BJ (cell line): Measurements from ENCODE around the gene NOG. TPM values are rescaled to one million over a fixed set of nuclear protein-coding genes. Genes with fewer than 3 reads are reported as not detected.
A peak's percentile ranks its signal among the peaks of the same experiment; 100 is the strongest.

Experiments
- CTCF ChIA-PET: fragments of 350-600 bp; formaldehyde crosslinking; extraction: SDS; loops from one replicate; lab custom pipeline; 2021; ENCODE audit warnings: antibody characterized with exemption, inconsistent platforms; lab: Yijun Ruan, JAX
- POLR2A ChIA-PET: fragments of 300-600 bp; sonication (Branson Sonifier 250); formaldehyde crosslinking; extraction: SDS; loops from one replicate; lab custom pipeline; 2021; ENCODE audit warnings: antibody characterized with exemption; lab: Charles Lee
- DNase-seq: peaks from one replicate; pipeline ENCODE4 v3.0.0-alpha.2; 2011; ENCODE audit warnings: low read depth
- H3K27me3 ChIP-seq: 2 replicates; pipeline ENCODE4 v1.6.0; 2011; ENCODE audit warnings: low read length; ENCODE audit not compliant: control insufficient read depth, insufficient read depth
- H3K36me3 ChIP-seq: 2 replicates; pipeline ENCODE4 v1.5.1; 2011; ENCODE audit warnings: low read length; ENCODE audit not compliant: control insufficient read depth, insufficient read depth
- H3K4me3 ChIP-seq: 2 replicates; pipeline ENCODE4 v1.5.1; 2011; ENCODE audit warnings: low read depth, mild to moderate bottlenecking, control low read depth, low read length
- CTCF ChIP-seq: IDR thresholded peaks from 2 replicates; pipeline ENCODE4 v1.5.1; 2011; ENCODE audit warnings: low read depth, mild to moderate bottlenecking, control low read depth, inconsistent platforms, low read length, moderate library complexity; ENCODE audit not compliant: insufficient read depth
- polyA plus RNA-seq: library from polyadenylated mRNA; depleted of rRNA; stranded (reverse); fragments of >200 nt; gene quantifications from 2 replicates; pipeline ENCODE4 v1.2.3, GENCODE V29; 2011

The NOG gene
- polyA plus RNA-seq, 1 experiment, result 0.49 TPM

GRCh38 chr17:56596691-56597494, 3.4 kb downstream of the NOG start:
- H3K36me3 ChIP-seq, result no peaks in the 10 kb centered on the region
- H3K4me3 ChIP-seq, result peak overlapping the region; percentile 36
- ChIA-PET POLR2A (interaction anchor here (0.6 kb wide), 1 partner anchor 963 kb away, joined by 3 read pairs; no protein-coding TSS in a partner anchor), CTCF (interaction anchor here (0.6 to 12.8 kb wide), 5 partner anchors 71 to 982 kb away, joined by 3 to 274 read pairs (median 4); no protein-coding TSS in a partner anchor)
- peaks cover 1% of the 10 kb centered on the region; the same call in 1 of the 2 replicates for H3K27me3 ChIP-seq
- no peak for TF ChIP-seq CTCF
- no peak for DNase-seq

- H3K27me3 ChIP-seq, result no peaks in the 10 kb centered on the region
- ChIA-PET POLR2A (interaction anchor here (0.6 kb wide), 1 partner anchor 962 kb away, joined by 3 read pairs; no protein-coding TSS in a partner anchor), CTCF (interaction anchor here (1.0 to 12.8 kb wide), 2 partner anchors 117 to 184 kb away, joined by 4 to 274 read pairs; no protein-coding TSS in a partner anchor)
- peak overlapping the region; percentile 36 for H3K4me3 ChIP-seq
- H3K36me3 ChIP-seq, result no peaks in the 10 kb centered on the region
- DNase-seq, result no peak
- TF ChIP-seq CTCF, result no peak
Measured at GRCh38 chr17:56597495-56597990, 4.0 kb downstream of the NOG start.

GRCh38 chr17:56598466-56598865, 5.0 kb downstream of the NOG start:
- H3K27me3 ChIP-seq, result peaks cover 2% of the 10 kb centered on the region; the same call in 1 of the 2 replicates
- TF ChIP-seq CTCF, result no peak
- no peaks in the 10 kb centered on the region; the same call in 1 of the 2 replicates for H3K36me3 ChIP-seq
- ChIA-PET CTCF (interaction anchor here (1.2 to 12.8 kb wide), 2 partner anchors 116 to 182 kb away, joined by 3 to 274 read pairs; no protein-coding TSS in a partner anchor), POLR2A (interaction anchor here (0.7 kb wide), 1 partner anchor 179 kb away, joined by 3 read pairs; no protein-coding TSS in a partner anchor)
- DNase-seq, result no peak
- no peak overlapping the region for H3K4me3 ChIP-seq

GRCh38 chr17:56599088-56599487, 5.6 kb downstream of the NOG start:
- no peak for TF ChIP-seq CTCF
- DNase-seq, result no peak
- CTCF ChIA-PET, result interaction anchor here (1.2 to 12.8 kb wide), 3 partner anchors 31 to 181 kb away, joined by 3 to 274 read pairs (median 4); no protein-coding TSS in a partner anchor
- H3K36me3 ChIP-seq, result no peaks in the 10 kb centered on the region; the same call in 1 of the 2 replicates
- POLR2A ChIA-PET, result interaction anchor here (0.7 kb wide), 1 partner anchor 179 kb away, joined by 3 read pairs; no protein-coding TSS in a partner anchor
- H3K27me3 ChIP-seq, result peaks cover 2% of the 10 kb centered on the region; the same call in 1 of the 2 replicates
- no peak overlapping the region for H3K4me3 ChIP-seq

GRCh38 chr17:56599566-56599965, 6.1 kb downstream of the NOG start:
- Histone ChIP-seq H3K4me3 (no peak overlapping the region), H3K27me3 (peaks cover 2% of the 10 kb centered on the region; the same call in 1 of the 2 replicates), H3K36me3 (no peaks in the 10 kb centered on the region; the same call in 1 of the 2 replicates)
- TF ChIP-seq CTCF, result no peak
- POLR2A ChIA-PET, result no interaction called here
- no peak for DNase-seq
- CTCF ChIA-PET, result interaction anchor here (1.2 to 12.8 kb wide), 3 partner anchors 30 to 181 kb away, joined by 3 to 274 read pairs (median 4); no protein-coding TSS in a partner anchor
